RPMI7951 (cell line): ENCODE measurements around the gene INPP4A. TPM values are rescaled to one million over a fixed set of nuclear protein-coding genes. Genes with fewer than 3 reads are reported as not detected.

Experiments used
- DNase-seq: peaks from one replicate; pipeline ENCODE4 v3.0.0-alpha.2; 2012; ENCODE audit warnings: low read depth
- total RNA-seq: library from RNA; depleted of rRNA; stranded (reverse); fragments of >200 nt; shearing (Covaris generic); gene quantifications from 2 replicates; pipeline ENCODE4 v1.2.3, GENCODE V29; 2014

INPP4A gene
- total RNA-seq, 1 experiment from 2014 or later, result 9.9 TPM

GRCh38 chr2:98514879-98515249 is 70.2 kb downstream of the INPP4A start:
- no peak for DNase-seq

- DNase-seq, result peak; percentile 49
These were observed 70.8 kb downstream of the INPP4A start for GRCh38 chr2:98515250-98515991.

GRCh38 chr2:98516571-98516970 is 71.9 kb downstream of the INPP4A start:
- no peak for DNase-seq

GRCh38 chr2:98517636-98518035 is 73.0 kb downstream of the INPP4A start:
- no peak for DNase-seq

GRCh38 chr2:98518101-98518500 is 73.4 kb downstream of the INPP4A start:
- no peak for DNase-seq

GRCh38 chr2:98519156-98519555 is 74.5 kb downstream of the INPP4A start:
- no peak for DNase-seq

GRCh38 chr2:98519851-98520250 is 75.2 kb downstream of the INPP4A start:
- no peak for DNase-seq

GRCh38 chr2:98520806-98521205 is 76.1 kb downstream of the INPP4A start:
- DNase-seq, result no peak

GRCh38 chr2:98521266-98521665 is 76.6 kb downstream of the INPP4A start:
- DNase-seq, result no peak

- no peak for DNase-seq
These were observed 78.2 kb downstream of the INPP4A start for GRCh38 chr2:98522854-98523253.

GRCh38 chr2:98524168-98524567 is 79.5 kb downstream of the INPP4A start:
- peak; percentile 30 for DNase-seq

GRCh38 chr2:98528349-98528748 is 83.7 kb downstream of the INPP4A start:
- DNase-seq, result no peak

GRCh38 chr2:98530114-98530513 is 85.5 kb downstream of the INPP4A start:
- no peak for DNase-seq

- DNase-seq, result no peak
These were observed 88.1 kb downstream of the INPP4A start for GRCh38 chr2:98532756-98533155.

- DNase-seq, result no peak
These were observed 88.9 kb downstream of the INPP4A start for GRCh38 chr2:98533547-98533946.

- DNase-seq, result no peak
These were observed 90.1 kb downstream of the INPP4A start for GRCh38 chr2:98534761-98535160.

GRCh38 chr2:98535971-98536677 is 91.5 kb downstream of the INPP4A start:
- DNase-seq, result no peak

GRCh38 chr2:98537390-98538126 is 92.9 kb downstream of the INPP4A start:
- DNase-seq, result no peak

GRCh38 chr2:98538280-98539041 is 93.8 kb downstream of the INPP4A start:
- no peak for DNase-seq

GRCh38 chr2:98539056-98539735 is 94.5 kb downstream of the INPP4A start:
- no peak for DNase-seq

- no peak for DNase-seq
These were observed 95.9 kb downstream of the INPP4A start for GRCh38 chr2:98540536-98540935.
